Stimulated activated CD8-positive, alpha-beta memory T cell treated with anti-CD3 and anti-CD28 coated beads, Interleukin-4, amount 100 ng/mL, for 24 hours (primary cell): ENCODE results near the gene STUB1.
"Not testable (repeated sequence)": the region's sequence is repeated elsewhere in the genome, so short reads cannot be mapped to it uniquely, and the experiment has no call there.

Experiments used
- DNase-seq: peaks from one replicate; pipeline ENCODE4 v3.0.0-alpha.2; 2020; ENCODE audit warnings: low read depth

Gene STUB1

GRCh38 chr16:678858-679813, 1.1 kb upstream of the STUB1 start:
- peak; percentile 44 for DNase-seq

GRCh38 chr16:680625-680945, 375 bp downstream of the STUB1 start:
- DNase-seq: no peak

- DNase-seq: no peak
Observed at GRCh38 chr16:680967-681745, 946 bp downstream of the STUB1 start.

GRCh38 chr16:681746-682427, 1.7 kb downstream of the STUB1 start:
- DNase-seq: no peak

- no peak for DNase-seq
Observed at GRCh38 chr16:682493-683395, 2.5 kb downstream of the STUB1 start.

GRCh38 chr16:683396-684070, 3.3 kb downstream of the STUB1 start:
- no peak for DNase-seq

GRCh38 chr16:684071-684794, 4.0 kb downstream of the STUB1 start, which contains the start of gene JMJD8:
Gene JMJD8, minus strand, starts transcription at chr16:684334. Its CDS starts 15 bp downstream, at chr16:684319.
- peak; percentile 97 for DNase-seq

- no peak for DNase-seq
Observed at GRCh38 chr16:684961-685696, 4.9 kb downstream of the STUB1 start.

- DNase-seq: no peak
Observed at GRCh38 chr16:685967-686366, 5.8 kb downstream of the STUB1 start.

- no peak for DNase-seq
Observed at GRCh38 chr16:686459-687260, 6.5 kb downstream of the STUB1 start.

GRCh38 chr16:687499-687898, 7.3 kb downstream of the STUB1 start:
- DNase-seq: no peak

- no peak for DNase-seq
Observed at GRCh38 chr16:689175-689897, 9.1 kb downstream of the STUB1 start.

- not testable (repeated sequence) for DNase-seq
Observed at GRCh38 chr16:691242-691641, 11.0 kb downstream of the STUB1 start.

- DNase-seq: no peak
Observed at GRCh38 chr16:692356-693108, 12.3 kb downstream of the STUB1 start.

GRCh38 chr16:693364-693763, 13.2 kb downstream of the STUB1 start:
- no peak for DNase-seq

- DNase-seq: no peak
Observed at GRCh38 chr16:693766-694165, 13.6 kb downstream of the STUB1 start.

- DNase-seq: no peak
Observed at GRCh38 chr16:694187-694862, 14.1 kb downstream of the STUB1 start.
